GM12864 (cell line): ENCODE data around the gene ZC3H6.

Source experiments
- DNase-seq: peaks from one replicate; pipeline ENCODE4 v3.0.0-alpha.2; 2011; ENCODE audit warnings: low read depth
- H3K4me3 ChIP-seq: 2 replicates; pipeline ENCODE4 v1.5.1; 2011; ENCODE audit warnings: mild to moderate bottlenecking, low read depth, low read length, control low read depth
- CTCF ChIP-seq: IDR thresholded peaks from 2 replicates; pipeline ENCODE4 v1.5.1; 2011; ENCODE audit warnings: low read depth, mild to moderate bottlenecking, moderate library complexity, low read length, control low read depth, inconsistent platforms; ENCODE audit errors: missing control alignments

ZC3H6 gene

GRCh38 chr2:112259509-112260294 is 15.7 kb upstream of the ZC3H6 start:
- peak; percentile 63 for DNase-seq
- no peak overlapping the region for H3K4me3 ChIP-seq
- TF ChIP-seq CTCF, result peak; percentile 99

GRCh38 chr2:112260295-112260625 is 15.1 kb upstream of the ZC3H6 start:
- no peak for DNase-seq
- no peak overlapping the region for H3K4me3 ChIP-seq
- TF ChIP-seq CTCF, result no peak

GRCh38 chr2:112262876-112263275 is 12.5 kb upstream of the ZC3H6 start:
- DNase-seq, result no peak
- H3K4me3 ChIP-seq, result no peak overlapping the region
- no peak for TF ChIP-seq CTCF

- no peak for TF ChIP-seq CTCF
- DNase-seq, result no peak
- no peak overlapping the region for H3K4me3 ChIP-seq
These were observed 6.8 kb upstream of the ZC3H6 start for GRCh38 chr2:112268547-112268946.

GRCh38 chr2:112272669-112273068 is 2.7 kb upstream of the ZC3H6 start:
- DNase-seq, result no peak
- H3K4me3 ChIP-seq, result no peak overlapping the region
- no peak for TF ChIP-seq CTCF

GRCh38 chr2:112273349-112273748 is 2.0 kb upstream of the ZC3H6 start:
- no peak for TF ChIP-seq CTCF
- DNase-seq, result no peak

GRCh38 chr2:112275887-112276773 is 733 bp downstream of the ZC3H6 start:
- peak; percentile 59 for DNase-seq
- peak overlapping the region; percentile 87 for H3K4me3 ChIP-seq
- TF ChIP-seq CTCF, result no peak

More at GRCh38 chr2:112273349-112273748, 2.0 kb upstream of the ZC3H6 start:
- H3K4me3 ChIP-seq, result no peak overlapping the region
